Mucosa of stomach (tissue), 1 donor: ENCODE measurements around the gene POLR1A.
A peak's percentile ranks its signal among the peaks of the same experiment; 100 is the strongest.
"Not testable (repeated sequence)": the region's sequence is repeated elsewhere in the genome, so short reads cannot be mapped to it uniquely, and the experiment has no call there.

Experiments
- H3K27me3 ChIP-seq: one replicate; pipeline ENCODE4 v1.7.0; 2013; ENCODE audit warnings: mild to moderate bottlenecking, low read length; ENCODE audit not compliant: control insufficient read depth, insufficient read depth
- H3K36me3 ChIP-seq: one replicate; pipeline ENCODE4 v1.7.0; 2013; ENCODE audit warnings: low read length; ENCODE audit not compliant: control insufficient read depth, insufficient read depth
- H3K4me1 ChIP-seq: one replicate; pipeline ENCODE4 v1.7.0; 2013; ENCODE audit warnings: mild to moderate bottlenecking, low read length; ENCODE audit not compliant: control insufficient read depth, insufficient read depth
- H3K4me3 ChIP-seq: one replicate; pipeline ENCODE4 v1.7.0; 2013; ENCODE audit warnings: low read length
- H3K9ac ChIP-seq: one replicate; pipeline ENCODE4 v1.7.0; 2013; ENCODE audit warnings: mild to moderate bottlenecking, low read length, moderate library complexity
- H3K9me3 ChIP-seq: one replicate; pipeline ENCODE4 v1.7.0; 2013; ENCODE audit warnings: mild to moderate bottlenecking, low read length, moderate library complexity; ENCODE audit not compliant: control insufficient read depth
- donor health status: Pancreatic carcinoma.

POLR1A gene

DNA sequence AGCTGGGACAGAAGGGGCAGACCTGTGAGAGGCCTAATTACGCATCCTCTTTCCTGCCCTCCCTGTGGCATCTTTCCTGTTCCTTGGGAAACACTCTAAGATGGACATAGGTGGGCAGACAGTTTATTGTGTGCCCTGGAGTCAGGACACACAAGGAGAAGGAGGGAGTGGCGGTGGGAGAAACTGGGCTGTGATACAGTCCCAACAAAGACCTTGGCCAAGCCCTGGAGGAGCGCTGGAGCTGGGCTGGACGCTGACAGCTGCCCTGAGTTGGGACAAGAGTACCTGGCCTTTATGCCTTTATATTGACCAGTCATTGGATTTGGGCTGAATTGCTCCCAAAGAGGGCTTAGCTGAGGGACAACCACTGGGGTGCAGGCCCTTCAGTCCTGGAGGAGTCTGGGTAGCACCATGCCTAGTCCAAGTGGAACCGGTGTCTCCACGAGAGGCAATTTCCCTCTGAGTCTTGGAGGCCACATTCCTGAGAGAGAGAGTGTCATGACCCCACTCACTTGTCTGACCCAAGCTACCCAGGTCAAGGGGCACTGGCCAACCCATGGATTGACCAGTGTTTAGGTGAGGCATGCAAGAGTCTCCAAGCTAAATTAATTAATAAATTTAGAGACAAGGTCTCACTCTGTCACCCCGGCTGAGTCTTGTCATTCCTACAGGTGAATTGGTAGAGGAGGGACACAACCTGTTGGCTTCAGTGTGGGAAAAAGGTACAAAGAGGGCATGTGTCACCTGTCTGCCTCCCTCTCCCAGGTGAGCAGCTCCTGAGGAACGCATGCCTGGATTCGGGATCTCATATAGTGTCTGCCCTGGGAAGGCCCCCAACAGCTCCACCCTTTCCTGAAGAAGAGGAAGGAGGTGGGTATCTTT, 109.8 kb downstream of the POLR1A start:
- no peaks in the 10 kb centered on the region for H3K27me3 ChIP-seq
- H3K4me1 ChIP-seq, result peaks cover 41% of the 10 kb centered on the region
- H3K9ac ChIP-seq, result no peak overlapping the region
- no peaks in the 10 kb centered on the region for H3K36me3 ChIP-seq
- H3K4me3 ChIP-seq, result no peak overlapping the region
- H3K9me3 ChIP-seq, result no peaks in the 10 kb centered on the region

DNA sequence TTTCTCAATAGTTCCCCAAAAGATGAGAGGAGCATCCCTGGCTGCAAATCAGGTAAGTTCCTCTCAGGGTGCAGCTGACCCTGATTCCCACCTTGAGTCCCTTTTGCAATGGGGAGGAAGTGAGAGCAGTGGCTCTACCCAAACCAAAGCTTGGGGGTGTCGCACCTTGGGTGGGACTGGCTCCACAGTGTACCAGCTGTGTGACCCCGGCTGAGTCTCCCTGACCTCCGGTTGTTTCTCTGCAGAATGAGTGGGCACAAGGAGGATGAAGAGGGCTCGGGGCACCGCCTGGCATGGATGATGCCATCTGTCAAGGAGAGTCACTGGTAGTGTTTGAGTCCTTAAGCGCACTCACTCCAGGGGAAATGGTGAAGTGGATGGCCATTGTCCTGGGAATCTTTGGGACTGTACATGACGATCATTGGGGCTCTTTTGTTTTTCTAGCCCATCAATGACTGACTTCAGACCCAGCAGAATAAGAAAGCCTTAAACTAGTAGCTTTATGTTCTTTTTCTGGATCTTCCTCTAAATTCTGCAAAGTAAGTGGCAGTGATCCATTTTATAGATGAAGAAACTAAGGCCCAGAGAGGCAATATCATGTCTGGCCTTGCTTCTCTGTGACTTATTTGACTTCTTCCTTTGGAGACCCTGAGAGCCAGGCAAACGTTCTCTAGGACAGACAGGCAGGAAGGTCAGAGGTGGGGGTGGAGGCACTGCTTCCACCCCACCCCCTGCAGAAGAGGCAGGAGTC, 110.6 kb downstream of the POLR1A start:
- H3K27me3 ChIP-seq, result no peaks in the 10 kb centered on the region
- H3K36me3 ChIP-seq, result no peaks in the 10 kb centered on the region
- H3K9ac ChIP-seq, result no peak overlapping the region
- H3K4me1 ChIP-seq, result peaks cover 41% of the 10 kb centered on the region
- no peaks in the 10 kb centered on the region for H3K9me3 ChIP-seq
- H3K4me3 ChIP-seq, result no peak overlapping the region

DNA sequence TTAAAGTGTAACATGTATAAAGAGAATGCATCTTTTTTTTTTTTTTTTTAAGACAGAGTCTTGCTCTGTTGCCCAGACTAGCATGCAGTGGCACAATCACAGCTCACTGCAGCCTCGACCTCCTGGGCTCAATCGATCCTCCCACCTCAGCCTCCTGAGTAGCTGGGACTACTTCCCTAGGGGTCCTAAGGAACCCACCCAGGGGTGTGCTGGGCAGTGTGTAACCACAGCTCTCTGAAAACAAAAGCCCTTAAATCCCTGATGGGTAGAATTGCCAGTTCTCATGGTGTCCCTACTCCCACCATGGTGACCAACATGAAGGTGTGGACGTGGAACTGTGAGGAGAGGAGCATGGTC, 111.3 kb downstream of the POLR1A start:
- Histone ChIP-seq H3K27me3 (no peaks in the 10 kb centered on the region), H3K36me3 (no peaks in the 10 kb centered on the region), H3K4me1 (peaks cover 41% of the 10 kb centered on the region), H3K9me3 (no peaks in the 10 kb centered on the region), H3K9ac (no peak overlapping the region), H3K4me3 (no peak overlapping the region)

DNA sequence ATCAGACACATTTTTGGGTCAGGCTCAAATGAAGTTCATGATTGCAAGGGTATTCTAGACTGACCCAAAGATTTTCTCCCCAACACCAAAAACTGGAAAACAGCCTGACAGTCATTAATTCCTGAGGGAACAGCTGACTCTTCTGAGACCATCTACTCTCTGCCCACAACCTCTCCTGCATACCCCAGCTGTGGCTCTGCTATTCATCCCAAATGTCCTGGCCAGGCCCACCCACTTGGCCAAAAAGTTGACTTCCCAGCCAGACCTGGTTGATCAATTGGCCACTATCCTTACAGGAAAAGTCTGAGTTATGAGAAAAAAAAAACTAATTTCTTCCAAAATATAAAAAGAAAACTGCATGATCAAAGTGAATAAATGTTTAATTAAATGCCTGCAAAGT, 113.1 kb downstream of the POLR1A start:
- no peak overlapping the region for H3K9ac ChIP-seq
- no peaks in the 10 kb centered on the region for H3K27me3 ChIP-seq
- H3K36me3 ChIP-seq, result no peaks in the 10 kb centered on the region
- no peak overlapping the region for H3K4me3 ChIP-seq
- H3K9me3 ChIP-seq, result no peaks in the 10 kb centered on the region
- peaks cover 34% of the 10 kb centered on the region for H3K4me1 ChIP-seq

DNA sequence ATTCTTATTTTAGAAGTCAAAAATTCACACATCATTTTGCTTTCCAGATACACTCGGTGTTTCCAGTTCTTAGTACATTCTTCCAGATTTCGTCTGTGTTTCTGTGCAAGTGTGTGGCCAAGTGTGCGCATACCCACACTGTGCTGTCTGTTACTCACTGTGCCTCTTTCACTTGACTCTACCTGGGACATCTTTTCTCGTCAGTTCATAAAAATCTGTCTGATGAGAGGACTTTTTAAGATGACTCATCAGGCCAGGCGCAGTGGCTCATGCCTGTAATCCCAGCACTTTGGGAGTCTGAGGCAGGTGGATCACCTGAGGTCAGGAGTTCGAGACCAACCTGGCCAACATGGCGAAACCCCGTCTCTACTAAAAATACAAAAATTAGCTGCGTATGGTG, 113.6 kb downstream of the POLR1A start:
- not testable (repeated sequence) for H3K4me3 ChIP-seq, H3K36me3 ChIP-seq, H3K27me3 ChIP-seq, H3K9ac ChIP-seq, H3K9me3 ChIP-seq
- peaks cover 29% of the 10 kb centered on the region for H3K4me1 ChIP-seq

DNA sequence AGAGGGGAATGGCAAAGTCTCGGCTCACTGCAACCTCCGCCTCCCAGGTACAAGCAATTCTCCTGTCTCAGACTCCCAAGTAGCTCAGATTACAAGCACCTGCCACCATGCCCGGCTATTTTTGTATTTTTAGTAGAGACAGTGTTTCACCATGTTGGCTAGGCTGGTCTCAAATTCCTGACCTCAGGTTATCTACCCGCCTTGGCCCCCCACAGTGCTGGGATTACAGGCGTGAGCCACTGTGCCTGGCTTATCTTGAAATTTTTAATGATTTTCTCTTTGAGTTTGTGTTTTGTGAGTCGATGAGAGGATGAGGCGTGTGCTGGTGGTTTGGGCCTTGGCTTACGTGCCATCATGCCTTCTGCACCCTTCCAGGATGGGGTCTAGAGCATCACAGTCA, 115.6 kb downstream of the POLR1A start:
- no peak overlapping the region for H3K9ac ChIP-seq
- no peaks in the 10 kb centered on the region for H3K36me3 ChIP-seq
- no peaks in the 10 kb centered on the region for H3K9me3 ChIP-seq
- H3K4me3 ChIP-seq, result no peak overlapping the region
- peaks cover 19% of the 10 kb centered on the region for H3K4me1 ChIP-seq
- no peaks in the 10 kb centered on the region for H3K27me3 ChIP-seq

DNA sequence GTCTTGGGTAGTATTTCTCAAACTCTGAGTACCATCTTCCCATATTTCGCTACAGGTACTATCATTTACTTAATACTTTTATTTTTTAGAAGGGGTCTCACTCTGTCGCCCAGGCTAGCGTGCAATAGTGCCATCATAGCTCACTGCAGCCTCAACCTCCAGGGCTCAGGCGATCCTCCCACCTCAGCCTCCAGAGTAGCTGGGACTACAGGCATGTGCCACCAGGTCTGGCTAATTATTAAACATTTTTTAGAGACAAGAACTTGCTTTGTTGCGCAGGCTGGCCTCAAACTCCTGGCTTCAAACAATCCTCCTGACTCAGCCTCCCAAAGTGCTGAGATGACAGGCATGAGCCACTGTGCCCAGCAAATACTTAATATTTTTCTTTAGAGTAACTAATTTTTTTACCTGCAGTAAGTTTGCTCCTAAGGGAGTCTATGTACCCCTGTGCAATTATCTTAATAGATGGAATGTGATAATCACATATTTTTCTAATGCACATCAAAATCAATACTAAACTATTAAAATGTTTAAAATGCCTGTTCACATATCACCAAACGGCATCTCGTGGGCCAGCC, 116.3 kb downstream of the POLR1A start:
- Histone ChIP-seq H3K9ac (no peak overlapping the region), H3K27me3 (no peaks in the 10 kb centered on the region), H3K4me1 (peaks cover 15% of the 10 kb centered on the region), H3K4me3 (no peak overlapping the region), H3K36me3 (no peaks in the 10 kb centered on the region), H3K9me3 (no peaks in the 10 kb centered on the region)

DNA sequence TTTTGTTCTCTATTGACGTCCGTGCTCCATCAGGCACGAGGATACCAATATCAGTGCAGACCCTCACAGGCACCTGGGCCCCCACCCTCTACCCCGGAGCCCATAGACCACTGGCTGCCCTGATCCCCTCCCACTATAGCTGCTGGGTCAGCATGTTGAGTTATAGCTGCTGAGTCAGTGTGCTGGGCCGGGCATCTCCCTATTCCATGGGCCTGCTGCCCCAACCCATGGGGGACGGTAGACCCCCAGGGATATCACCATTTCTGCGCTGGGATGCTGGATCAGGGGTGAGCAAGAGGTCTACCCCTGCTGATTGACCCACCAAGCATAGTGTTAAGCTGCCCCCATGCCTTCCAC, 116.8 kb downstream of the POLR1A start:
- Histone ChIP-seq H3K36me3 (no peaks in the 10 kb centered on the region), H3K4me3 (no peak overlapping the region), H3K27me3 (no peaks in the 10 kb centered on the region), H3K9me3 (no peaks in the 10 kb centered on the region), H3K9ac (peak overlapping the region; percentile 5), H3K4me1 (peaks cover 11% of the 10 kb centered on the region)

DNA sequence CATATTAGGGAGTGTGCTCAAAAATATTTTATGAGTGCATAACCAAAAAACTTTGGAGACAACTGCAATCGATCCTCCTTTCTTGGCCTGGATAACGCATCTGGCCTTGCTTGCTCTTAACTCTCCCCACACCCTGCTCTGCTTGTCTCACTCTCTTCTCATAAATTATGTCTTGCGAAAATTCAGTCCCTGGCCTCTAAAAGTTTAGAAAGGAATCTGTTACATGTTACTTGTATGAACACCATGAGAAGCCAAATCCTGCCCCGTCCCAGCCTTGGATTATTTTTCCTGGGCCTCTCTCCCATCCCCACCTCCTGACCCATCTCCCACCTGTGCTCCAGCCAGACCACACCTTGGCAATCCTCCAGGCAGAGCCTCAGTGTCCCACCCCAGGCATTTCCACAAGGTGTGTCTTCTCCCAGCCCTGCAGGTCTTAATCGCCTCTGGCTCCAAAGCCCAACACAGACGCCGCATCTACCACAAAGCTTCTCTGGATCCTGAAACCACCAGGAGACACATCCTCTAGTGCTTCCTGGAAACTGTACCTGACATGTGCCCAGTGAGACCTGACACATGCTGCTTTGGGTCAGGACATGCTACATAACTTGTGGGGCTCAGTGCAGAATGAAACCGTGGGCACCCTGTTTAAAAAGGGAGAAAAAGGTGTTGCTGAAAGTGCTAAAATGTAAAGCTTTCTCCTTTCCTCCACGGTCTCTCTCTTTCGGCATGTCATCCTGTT, 117.3 kb downstream of the POLR1A start:
- no peaks in the 10 kb centered on the region for H3K27me3 ChIP-seq
- H3K36me3 ChIP-seq, result no peaks in the 10 kb centered on the region
- no peaks in the 10 kb centered on the region for H3K9me3 ChIP-seq
- peaks cover 7% of the 10 kb centered on the region for H3K4me1 ChIP-seq
- H3K4me3 ChIP-seq, result no peak overlapping the region
- H3K9ac ChIP-seq, result peak overlapping the region; percentile 5

DNA sequence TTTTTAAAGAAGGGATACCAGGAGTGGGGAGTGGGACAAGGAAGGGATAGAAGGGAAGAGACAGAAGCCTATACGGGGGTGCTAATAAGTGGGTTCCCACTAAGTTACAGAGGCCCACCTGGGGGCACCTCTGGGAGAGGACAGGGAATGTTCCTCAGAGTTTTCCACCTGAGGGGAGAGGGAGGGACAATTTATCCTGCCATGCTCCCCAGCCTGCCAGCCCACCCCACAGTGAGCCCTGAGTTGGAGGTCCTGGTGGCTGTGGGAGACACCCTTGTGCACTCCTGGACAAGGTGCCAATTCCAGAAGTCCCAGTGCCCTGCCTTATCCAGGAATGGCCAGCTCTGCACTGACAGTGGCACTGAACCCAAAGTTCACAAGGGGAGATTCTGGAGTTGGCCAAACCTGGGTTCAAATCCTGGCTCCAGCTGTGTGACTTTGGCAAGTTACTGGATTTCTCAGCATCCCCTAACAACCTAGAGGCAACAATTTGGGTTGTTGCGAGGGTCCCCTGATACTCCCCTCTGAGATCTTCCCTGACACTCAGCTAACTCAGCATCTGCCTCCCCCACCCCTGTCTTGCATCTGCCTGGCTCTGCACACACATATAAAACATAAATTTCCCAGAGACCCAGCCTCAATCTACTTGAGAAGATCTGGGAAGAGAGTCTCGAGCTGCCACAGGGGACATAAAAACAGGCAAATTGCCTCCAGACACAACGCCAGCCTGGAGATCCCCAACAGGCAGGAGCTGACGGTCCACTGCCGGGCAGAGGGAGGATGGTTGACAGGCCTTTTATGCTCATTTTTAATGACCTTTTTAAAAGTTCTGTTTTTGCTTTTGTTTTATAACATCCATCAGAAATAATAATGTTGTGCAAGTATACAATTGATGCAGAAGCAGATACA, 118.2 kb downstream of the POLR1A start:
- H3K4me1 ChIP-seq, result peaks cover 7% of the 10 kb centered on the region
- no peak overlapping the region for H3K4me3 ChIP-seq
- H3K27me3 ChIP-seq, result no peaks in the 10 kb centered on the region
- no peaks in the 10 kb centered on the region for H3K9me3 ChIP-seq
- no peaks in the 10 kb centered on the region for H3K36me3 ChIP-seq
- H3K9ac ChIP-seq, result no peak overlapping the region

DNA sequence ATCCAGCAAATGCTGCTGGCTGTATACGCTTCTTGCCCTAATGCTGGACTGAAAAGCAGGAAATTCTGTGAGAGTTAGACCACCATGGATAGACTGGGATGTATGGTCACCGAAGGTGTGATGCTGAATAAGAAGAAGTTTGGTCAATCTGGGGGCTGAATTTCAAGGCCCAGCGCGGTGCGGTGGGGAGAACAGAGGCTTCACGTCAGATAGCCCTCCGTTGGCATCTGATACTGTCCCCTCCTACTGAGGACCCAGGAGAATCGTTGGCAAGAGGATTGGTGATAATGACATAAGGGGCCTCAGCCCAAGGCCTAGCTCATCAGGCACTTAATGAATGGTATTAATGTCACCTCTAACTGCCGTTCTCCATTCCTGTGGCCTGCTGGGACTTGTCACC, 119.6 kb downstream of the POLR1A start:
- Histone ChIP-seq H3K36me3 (no peaks in the 10 kb centered on the region), H3K9ac (no peak overlapping the region), H3K4me1 (peaks cover 7% of the 10 kb centered on the region), H3K4me3 (no peak overlapping the region), H3K27me3 (no peaks in the 10 kb centered on the region), H3K9me3 (no peaks in the 10 kb centered on the region)
